OCI-LY1 (cell line): ENCODE results near the gene SCN8A.

ENCODE experiments used
- H2AFZ ChIP-seq: fragments of 200-600 bp; sonication (generic), shearing (Covaris generic); 2 replicates; pipeline ENCODE4 v1.6.0; 2014; ENCODE audit warnings: antibody characterized with exemption, mild to moderate bottlenecking, low read length
- H3F3A ChIP-seq: fragments of 200-600 bp; sonication (generic), shearing (Covaris generic); 2 replicates; pipeline ENCODE4 v1.6.0; 2014; ENCODE audit warnings: mild to moderate bottlenecking, antibody characterized with exemption, low read length, moderate library complexity; ENCODE audit not compliant: insufficient read depth
- H3K27ac ChIP-seq: fragments of 200-600 bp; sonication (generic); 2 replicates; pipeline ENCODE4 v1.5.1; 2014; ENCODE audit warnings: low read length, mixed run types, mild to moderate bottlenecking, low read depth; ENCODE audit not compliant: poor library complexity, severe bottlenecking
- H3K27me3 ChIP-seq: fragments of 200-600 bp; sonication (generic); 2 replicates; pipeline ENCODE4 v1.6.0; 2014; ENCODE audit warnings: antibody characterized with exemption, mild to moderate bottlenecking, low read length, moderate library complexity; ENCODE audit not compliant: insufficient read depth
- H3K36me3 ChIP-seq: fragments of 200-600 bp; sonication (generic); 2 replicates; pipeline ENCODE4 v1.6.1; 2014; ENCODE audit warnings: mild to moderate bottlenecking, antibody characterized with exemption, low read length, moderate library complexity, mixed read lengths; ENCODE audit not compliant: insufficient read depth
- H3K4me1 ChIP-seq: fragments of 200-600 bp; sonication (generic); 2 replicates; pipeline ENCODE4 v1.5.1; 2014; ENCODE audit warnings: mild to moderate bottlenecking, low read length, moderate library complexity; ENCODE audit not compliant: insufficient read depth, severe bottlenecking
- H3K4me2 ChIP-seq: fragments of 200-600 bp; sonication (generic), shearing (Covaris generic); 2 replicates; pipeline ENCODE4 v1.6.1; 2014; ENCODE audit warnings: low read length
- H3K4me3 ChIP-seq: fragments of 200-600 bp; sonication (generic); 2 replicates; pipeline ENCODE4 v1.5.1; 2014; ENCODE audit warnings: low read length, low read depth, mild to moderate bottlenecking, mixed read lengths; ENCODE audit not compliant: poor library complexity, severe bottlenecking
- H3K79me2 ChIP-seq: fragments of 200-600 bp; shearing (Covaris generic); 2 replicates; pipeline ENCODE4 v1.6.1; 2016; ENCODE audit warnings: mixed run types, low read length, mixed read lengths; ENCODE audit not compliant: insufficient read depth
- H3K9ac ChIP-seq: fragments of 200-600 bp; sonication (generic), shearing (Covaris generic); 2 replicates; pipeline ENCODE4 v1.6.1; 2014; ENCODE audit warnings: mild to moderate bottlenecking, low read length, mixed read lengths
- H3K9me2 ChIP-seq: fragments of 200-600 bp; sonication (generic), shearing (Covaris generic); 2 replicates; pipeline ENCODE4 v1.6.1; 2014; ENCODE audit warnings: low read depth, mild to moderate bottlenecking, low read length, mixed read lengths
- H3K9me3 ChIP-seq: fragments of 200-600 bp; shearing (Covaris generic); 2 replicates; pipeline ENCODE4 v1.6.1; 2014; ENCODE audit warnings: low read length, mixed read lengths
- H4K20me1 ChIP-seq: fragments of 200-600 bp; sonication (generic), shearing (Covaris generic); 2 replicates; pipeline ENCODE4 v1.6.0; 2016; ENCODE audit warnings: mild to moderate bottlenecking, low read length; ENCODE audit not compliant: insufficient read depth
- CTCF ChIP-seq: fragments of 200-600 bp; sonication (generic), shearing (Covaris generic); IDR thresholded peaks from 2 replicates; pipeline ENCODE4 v1.5.1; 2017; ENCODE audit warnings: mild to moderate bottlenecking, antibody characterized with exemption, low read length, moderate library complexity, mixed read lengths
- EZH2 ChIP-seq: fragments of 200-600 bp; sonication (generic), shearing (Covaris generic); IDR thresholded peaks from 2 replicates; pipeline ENCODE4 v1.8.0; 2017; ENCODE audit warnings: borderline replicate concordance, mixed run types, mild to moderate bottlenecking, antibody characterized with exemption, low read length, moderate library complexity, mixed read lengths

SCN8A gene

DNA sequence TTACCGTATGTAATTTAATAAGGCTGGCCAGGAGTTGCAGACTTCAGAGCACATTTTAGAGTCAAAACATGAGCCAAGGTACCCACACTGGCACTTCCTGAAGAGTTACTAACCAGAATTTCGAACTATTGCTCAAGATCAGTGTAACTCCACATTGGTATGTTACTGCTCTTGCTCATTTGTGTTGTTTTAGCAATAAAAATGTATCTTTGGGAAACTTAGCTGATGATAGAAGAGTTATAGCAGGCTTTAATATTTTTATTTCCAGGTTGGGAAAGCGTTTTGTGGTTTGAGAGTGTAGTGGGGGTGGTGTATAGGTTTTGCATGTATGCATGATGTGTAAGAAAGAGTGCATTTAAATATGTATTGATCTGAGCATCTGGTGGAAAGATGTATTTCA, 96.6 kb downstream of the SCN8A start:
- H3K9me3 ChIP-seq = no peaks in the 10 kb centered on the region
- no peaks in the 10 kb centered on the region for H3F3A ChIP-seq
- no peaks in the 10 kb centered on the region for H3K36me3 ChIP-seq
- no peak overlapping the region for H3K4me2 ChIP-seq
- H3K27ac ChIP-seq = no peak overlapping the region
- no peaks in the 10 kb centered on the region for H3K4me1 ChIP-seq
- no peaks in the 10 kb centered on the region for H3K79me2 ChIP-seq
- no peaks in the 10 kb centered on the region for H4K20me1 ChIP-seq
- no peak for TF ChIP-seq EZH2
- no peak for TF ChIP-seq CTCF
- no peak overlapping the region for H3K4me3 ChIP-seq
- no peak overlapping the region for H2AFZ ChIP-seq
- H3K9me2 ChIP-seq = no peaks in the 10 kb centered on the region
- H3K9ac ChIP-seq = no peak overlapping the region
- H3K27me3 ChIP-seq = 0 out of 2 replicates have a peak, but pooled peaks cover 3% of the 10 kb centered on the region

DNA sequence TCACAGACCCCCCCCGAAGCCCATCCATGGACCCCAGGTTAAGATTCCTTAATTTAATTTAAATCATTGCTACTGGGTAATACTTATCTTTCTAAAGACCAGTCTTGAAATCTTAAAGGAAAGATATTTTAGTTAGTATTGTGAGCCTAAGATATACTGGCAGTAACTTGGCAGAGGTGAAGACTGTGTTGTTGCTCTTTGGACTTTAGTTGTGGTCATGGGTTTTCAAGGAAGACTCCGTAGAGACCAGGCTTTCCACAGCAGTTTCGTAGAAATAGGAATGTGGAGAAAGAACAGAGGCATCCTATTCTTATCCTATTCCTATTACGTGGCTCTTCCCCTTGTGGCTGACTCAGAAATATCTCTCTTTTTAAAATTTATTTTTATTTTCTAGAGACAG, 99.0 kb downstream of the SCN8A start:
- H3K4me1 ChIP-seq = no peaks in the 10 kb centered on the region
- no peak overlapping the region for H2AFZ ChIP-seq
- 0 out of 2 replicates have a peak, but pooled peaks cover 3% of the 10 kb centered on the region for H3K27me3 ChIP-seq
- no peak overlapping the region for H3K27ac ChIP-seq
- H3K9ac ChIP-seq = no peak overlapping the region
- TF ChIP-seq CTCF = no peak
- TF ChIP-seq EZH2 = no peak
- H3K9me3 ChIP-seq = no peaks in the 10 kb centered on the region
- no peak overlapping the region for H3K4me2 ChIP-seq
- H3K36me3 ChIP-seq = no peaks in the 10 kb centered on the region
- H3K9me2 ChIP-seq = no peaks in the 10 kb centered on the region
- no peaks in the 10 kb centered on the region for H4K20me1 ChIP-seq
- no peaks in the 10 kb centered on the region for H3F3A ChIP-seq
- H3K79me2 ChIP-seq = no peaks in the 10 kb centered on the region
- no peak overlapping the region for H3K4me3 ChIP-seq

- no peaks in the 10 kb centered on the region for H3K79me2 ChIP-seq
- H3K9me2 ChIP-seq = no peaks in the 10 kb centered on the region
- no peaks in the 10 kb centered on the region for H3F3A ChIP-seq
- H3K4me2 ChIP-seq = no peak overlapping the region
- no peak overlapping the region for H3K9ac ChIP-seq
- H3K9me3 ChIP-seq = no peaks in the 10 kb centered on the region
- 0 out of 2 replicates have a peak, but pooled peaks cover 3% of the 10 kb centered on the region for H3K27me3 ChIP-seq
- no peaks in the 10 kb centered on the region for H4K20me1 ChIP-seq
- H3K27ac ChIP-seq = no peak overlapping the region
- no peaks in the 10 kb centered on the region for H3K36me3 ChIP-seq
- TF ChIP-seq EZH2 = no peak
- no peak for TF ChIP-seq CTCF
- H3K4me1 ChIP-seq = no peaks in the 10 kb centered on the region
- no peak overlapping the region for H3K4me3 ChIP-seq
- H2AFZ ChIP-seq = no peak overlapping the region
These were observed 101.0 kb downstream of the SCN8A start for GRCh38 chr12:51692016-51692415.
